IMR-90 (cell line): ENCODE results near the gene RPS10. TPM values are rescaled to one million over a fixed set of nuclear protein-coding genes. Genes with fewer than 3 reads are reported as not detected.
A peak's percentile ranks its signal among the peaks of the same experiment; 100 is the strongest.

ENCODE experiments used
- ATAC-seq: fragments of 200-7000 bp; cut with Tn5 transposase; 2 replicates; pipeline ENCODE4 v1.9.1; 2020; ENCODE audit warnings: low read depth, mild to moderate bottlenecking, moderate library complexity
- BruUV-seq: library from RNA; stranded (reverse); fragments of 400-500 nt; replicated peaks from 2 replicates; lab custom pipeline; 2021; lab: Mats Ljungman, UMichigan
- CTCF ChIA-PET: fragments of 300-600 bp; formaldehyde crosslinking; extraction: SDS; loops from one replicate; lab custom pipeline; 2021; ENCODE audit warnings: antibody characterized with exemption; lab: Yijun Ruan, JAX
- POLR2A ChIA-PET: fragments of 300-600 bp; sonication (Branson Sonifier 250); formaldehyde crosslinking; loops from one replicate; lab custom pipeline; 2022; ENCODE audit warnings: antibody characterized with exemption; ENCODE audit not compliant: unreplicated experiment; lab: Charles Lee
- DNase-seq: peaks from one replicate; pipeline ENCODE4 v3.0.0; 2013
- H2AFZ ChIP-seq: replicated peaks from 2 replicates; pipeline ENCODE3; 2013; ENCODE audit warnings: low read length, mild to moderate bottlenecking; ENCODE audit not compliant: poor library complexity
- H2AK5ac ChIP-seq: 2 replicates; pipeline ENCODE4 v1.6.1; 2013; ENCODE audit warnings: low read depth, low read length, inconsistent platforms
- H2AK9ac ChIP-seq: replicated peaks from 2 replicates; pipeline ENCODE3; 2013; ENCODE audit warnings: mild to moderate bottlenecking, low read depth, low read length, moderate library complexity; ENCODE audit not compliant: poor library complexity
- H2BK120ac ChIP-seq: 2 replicates; pipeline ENCODE4 v1.6.1; 2013; ENCODE audit warnings: low read depth, low read length, inconsistent platforms
- H2BK15ac ChIP-seq: 3 replicates; pipeline ENCODE4 v1.6.1; 2013; ENCODE audit warnings: low read depth, low read length, inconsistent platforms
- H2BK20ac ChIP-seq: 2 replicates; pipeline ENCODE4 v1.6.1; 2013; ENCODE audit warnings: low read depth, mild to moderate bottlenecking, inconsistent platforms, low read length, moderate library complexity
- H2BK5ac ChIP-seq: 2 replicates; pipeline ENCODE4 v1.6.1; 2013; ENCODE audit warnings: mild to moderate bottlenecking, low read depth, low read length, inconsistent platforms; ENCODE audit not compliant: poor library complexity, severe bottlenecking
- H3K14ac ChIP-seq: replicated peaks from 2 replicates; pipeline ENCODE4 v1.6.1; 2013; ENCODE audit warnings: low read depth, low read length, inconsistent platforms
- H3K18ac ChIP-seq: 2 replicates; pipeline ENCODE4 v1.6.1; 2013; ENCODE audit warnings: low read depth, low read length, control low read depth
- H3K23ac ChIP-seq: 2 replicates; pipeline ENCODE4 v1.6.1; 2013; ENCODE audit warnings: low read depth, low read length, inconsistent platforms
- H3K27ac ChIP-seq: 2 replicates; pipeline ENCODE4 v1.5.1; 2013; ENCODE audit warnings: mild to moderate bottlenecking, control low read depth, low read length; ENCODE audit not compliant: insufficient read depth
- H3K27me3 ChIP-seq: 2 replicates; pipeline ENCODE4 v1.6.1; 2013; ENCODE audit warnings: low read length; ENCODE audit not compliant: control insufficient read depth, insufficient read depth
- H3K36me3 ChIP-seq: 2 replicates; pipeline ENCODE4 v1.6.1; 2013; ENCODE audit warnings: low read length, mixed read lengths; ENCODE audit not compliant: control insufficient read depth, insufficient read depth
- H3K4ac ChIP-seq: 2 replicates; pipeline ENCODE4 v1.6.1; 2013; ENCODE audit warnings: low read depth, low read length, inconsistent platforms
- H3K4me1 ChIP-seq: 2 replicates; pipeline ENCODE4 v1.6.1; 2013; ENCODE audit warnings: low read length, mixed read lengths; ENCODE audit not compliant: control insufficient read depth, insufficient read depth
- H3K4me2 ChIP-seq: 2 replicates; pipeline ENCODE4 v1.6.1; 2013; ENCODE audit warnings: low read depth, mild to moderate bottlenecking, control low read depth, low read length, moderate library complexity
- H3K4me3 ChIP-seq: 2 replicates; pipeline ENCODE4 v1.5.1; 2013; ENCODE audit warnings: low read depth, mild to moderate bottlenecking, control low read depth, low read length, moderate library complexity; ENCODE audit not compliant: insufficient read depth
- H3K56ac ChIP-seq: 2 replicates; pipeline ENCODE4 v1.6.1; 2013; ENCODE audit warnings: low read length, inconsistent platforms; ENCODE audit not compliant: insufficient read depth; ENCODE audit errors: extremely low read depth
- H3K79me1 ChIP-seq, 2 experiments: 2 replicates each; pipeline ENCODE4 v1.6.1; 2013; ENCODE audit warnings: low read length in 2 of 2, inconsistent platforms in 1 of 2, low read depth in 1 of 2
- H3K9ac ChIP-seq: 2 replicates; pipeline ENCODE4 v1.6.1; 2013; ENCODE audit warnings: low read depth, low read length, control low read depth
- H3K9me1 ChIP-seq: 2 replicates; pipeline ENCODE4 v1.6.1; 2013; ENCODE audit warnings: low read length, inconsistent platforms; ENCODE audit not compliant: insufficient read depth
- H3K9me3 ChIP-seq: 2 replicates; pipeline ENCODE4 v1.6.1; 2013; ENCODE audit warnings: low read length; ENCODE audit not compliant: control insufficient read depth, insufficient read depth
- H4K20me1 ChIP-seq: 2 replicates; pipeline ENCODE4 v1.6.1; 2013; ENCODE audit warnings: low read length, inconsistent platforms; ENCODE audit not compliant: insufficient read depth
- H4K5ac ChIP-seq: 2 replicates; pipeline ENCODE4 v1.6.1; 2013; ENCODE audit warnings: mild to moderate bottlenecking, low read depth, low read length, control low read depth
- H4K8ac ChIP-seq, 2 experiments: 2 replicates each; pipeline ENCODE4 v1.6.1; 2013; ENCODE audit warnings: low read depth in 2 of 2, low read length in 2 of 2, control low read depth in 1 of 2, inconsistent platforms in 1 of 2
- H4K91ac ChIP-seq: 2 replicates; pipeline ENCODE4 v1.6.1; 2013; ENCODE audit warnings: low read depth, low read length, inconsistent platforms; ENCODE audit not compliant: insufficient read depth
- POLR2A ChIP-seq: IDR thresholded peaks from 2 replicates; pipeline ENCODE4 v1.6.1; 2012; ENCODE audit warnings: mild to moderate bottlenecking, low read depth, low read length
- RAD21 ChIP-seq: IDR thresholded peaks from 2 replicates; pipeline ENCODE4 v1.6.1; 2012; ENCODE audit warnings: low read length, improper control_type of control experiment
- RFX5 ChIP-seq: IDR thresholded peaks from 2 replicates; pipeline ENCODE4 v1.8.0; 2012; ENCODE audit warnings: low read depth, mild to moderate bottlenecking, low read length, moderate library complexity
- WGBS, 2 experiments: methylation state at CpG; one replicate each; pipeline versions ENCODE4 v1.1.5 to v1.1.7; 2013; ENCODE audit warnings: missing lambda C conversion rate in 2 of 2; ENCODE audit not compliant: insufficient read length in 1 of 2; ENCODE audit errors: extremely low coverage in 2 of 2; 5-methylcytosine and 5-hydroxymethylcytosine counted together
- dilution Hi-C: fragments of 300-500 bp; cut with HindIII; formaldehyde crosslinking; loops from one replicate; pipeline ENCODE4 v1.14.3; 2018; ENCODE audit warnings: low sequenced_read_pairs; ENCODE audit not compliant: unreplicated experiment
- in situ Hi-C: fragments of 300-500 bp; cut with MboI; formaldehyde crosslinking; loops from 3 replicates; pipeline ENCODE4 v1.14.3; 2019; ENCODE audit warnings: low sequenced_read_pairs, inconsistent platforms, mixed read lengths
- intact Hi-C: fragments of 100-400 bp; cut with micrococcal nuclease; formaldehyde crosslinking; loops from 2 replicates; pipeline ENCODE4 v1.10.0; 2022
- polyA plus RNA-seq, 3 experiments: library from polyadenylated mRNA; depleted of rRNA; stranded (reverse); fragments of >200 nt; gene quantifications; 2 replicates each; pipeline ENCODE4 v1.2.3, GENCODE V29; 2012; ENCODE audit warnings: low replicate concordance in 1 of 3
- total RNA-seq: library from RNA; depleted of rRNA; stranded (reverse); fragments of >200 nt; gene quantifications from 2 replicates; pipeline ENCODE4 v1.2.3, GENCODE V29; 2012

The RPS10 gene
- total and polyA plus RNA-seq, 2 of the 4 experiments (the other 2 are of a cell fraction) = 5,462 to 5,584 TPM

DNA sequence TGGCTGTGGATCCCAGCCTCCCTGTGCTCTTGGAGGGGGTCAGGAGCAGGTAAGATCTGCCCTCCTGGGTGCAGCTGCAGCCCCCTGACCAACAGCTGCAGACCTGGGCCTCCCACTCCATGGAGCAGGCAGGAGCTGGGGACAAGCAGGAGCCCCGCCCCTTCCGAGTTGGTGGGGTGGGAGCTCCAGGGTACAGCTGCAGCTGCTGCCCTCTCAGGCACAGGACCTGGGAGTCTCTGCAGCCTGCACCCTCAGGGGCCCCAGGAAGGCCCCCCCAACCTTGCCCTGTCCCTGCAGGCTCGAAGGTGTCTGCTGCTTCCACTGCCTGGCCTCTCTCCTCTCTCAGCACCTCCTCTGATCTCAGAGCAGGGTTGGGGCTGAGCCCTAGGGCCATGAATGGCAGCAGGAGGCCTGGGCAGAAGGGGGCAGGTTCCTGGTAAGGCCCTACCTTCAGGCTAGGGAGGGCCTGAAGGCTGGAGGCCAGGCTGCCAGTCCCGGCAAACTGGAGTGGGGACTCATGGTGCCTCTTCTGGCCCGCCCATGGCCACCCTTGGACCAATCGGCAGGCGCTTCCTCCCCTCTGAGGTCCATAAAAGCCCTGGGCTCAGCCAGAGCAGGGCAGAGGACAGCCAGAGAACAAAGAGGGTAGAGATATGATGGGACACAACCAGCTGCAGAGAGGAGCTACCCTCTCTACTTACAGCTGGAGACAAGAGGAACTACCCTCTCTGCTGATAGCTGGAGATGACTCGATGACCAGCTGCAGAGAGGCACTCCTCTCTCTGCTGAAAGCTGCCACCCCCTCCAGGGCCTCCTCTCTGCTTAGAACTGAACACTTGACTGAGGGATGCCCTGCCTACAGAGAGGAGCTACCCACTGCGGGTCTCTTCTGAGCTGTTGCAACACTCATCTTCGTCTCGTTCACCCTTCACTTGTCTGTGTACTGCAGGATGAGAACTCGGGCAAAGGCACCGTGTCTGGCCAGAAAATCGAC is 32.2 kb upstream of the RPS10 start:
- Histone ChIP-seq H3K27ac (no peak overlapping the region), H3K4me1 (peaks cover 2% of the 10 kb centered on the region; the same call in 1 of the 2 replicates), H3K36me3 (no peaks in the 10 kb centered on the region), H4K8ac (no peak overlapping the region), H3K23ac (no peak overlapping the region), H2AK9ac (no peak overlapping the region), H2BK5ac (no peak overlapping the region), H3K9me3 (no peaks in the 10 kb centered on the region), H3K4me3 (no peak overlapping the region), H3K56ac (no peak overlapping the region), H2AFZ (peak overlapping the region; percentile 45), H3K4me2 (no peak overlapping the region), H3K4ac (no peak overlapping the region), H4K91ac (no peak overlapping the region), H2BK120ac (no peak overlapping the region), H2BK20ac (no peak overlapping the region), H3K14ac (no peak overlapping the region), H3K27me3 (peaks cover 11% of the 10 kb centered on the region), H2BK15ac (no peak overlapping the region), H2AK5ac (no peak overlapping the region), H3K9ac (no peak overlapping the region), H4K5ac (no peak overlapping the region), H3K9me1 (no peaks in the 10 kb centered on the region), H3K18ac (no peak overlapping the region), H3K79me1 (no peaks in the 10 kb centered on the region), H4K20me1 (no peaks in the 10 kb centered on the region)
- ChIA-PET CTCF (interaction anchor here (0.6 to 1.8 kb wide), 2 partner anchors 17 to 151 kb away, joined by 8 read pairs; no protein-coding TSS in a partner anchor), POLR2A (no interaction called here)
- dilution Hi-C loops = no loop called here
- 80% methylated on average over 5 of the region's 14 CpGs; no CpG with 5 or more reads in 1 of the 2 experiments for WGBS, 2 experiments
- TF ChIP-seq POLR2A = no peak
- no peak for TF ChIP-seq RAD21
- no peak for TF ChIP-seq RFX5
- in situ Hi-C loops = no loop called here
- intact Hi-C loops = no loop called here
- no peak for ATAC-seq
- no peak for DNase-seq
- BruUV-seq = no TSS peak
